Measurements from ENCODE around the gene MACROD2.
"Not testable (repeated sequence)": the region's sequence is repeated elsewhere in the genome, so short reads cannot be mapped to it uniquely, and the experiment has no call there.

The MACROD2 gene

DNA sequence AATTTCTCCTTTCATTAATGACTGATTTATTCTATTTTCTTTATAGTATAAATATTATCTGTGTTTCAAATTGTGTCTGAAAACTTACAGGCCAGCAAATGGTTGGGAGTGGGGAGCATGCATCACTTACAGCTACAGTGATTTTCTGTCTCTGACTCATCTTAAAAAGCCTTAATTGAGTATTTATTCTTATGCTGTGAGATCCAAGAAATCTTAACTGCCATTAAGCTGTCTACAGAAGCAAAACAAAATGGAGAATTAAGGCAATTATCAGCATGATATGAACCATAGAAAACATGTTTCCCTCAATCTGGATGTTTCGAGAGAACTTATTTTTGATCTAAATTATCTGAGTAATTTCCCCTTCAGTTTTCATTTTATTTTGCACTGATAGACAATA, 1746.8 kb downstream of the MACROD2 start:
- no peak for DNase-seq

DNA sequence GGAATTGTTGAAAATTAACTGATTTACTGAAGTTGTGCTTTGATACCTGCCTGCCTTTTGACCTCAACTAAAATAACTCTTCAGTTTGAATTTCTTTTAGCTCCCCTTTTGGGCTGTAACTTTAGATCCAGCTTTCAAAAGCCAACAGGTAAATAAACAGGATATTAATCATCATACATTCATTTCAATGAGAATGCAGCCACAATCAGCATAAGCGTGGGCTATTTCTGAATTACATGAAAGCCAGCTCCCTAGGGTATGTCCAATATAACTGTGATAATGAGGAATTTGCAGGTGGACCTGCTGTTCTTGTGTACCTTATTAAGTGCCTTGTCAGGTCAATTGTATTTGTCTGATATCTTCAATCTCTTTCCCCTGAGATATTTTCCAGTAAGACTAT, 1747.3 kb downstream of the MACROD2 start:
- no peak for DNase-seq

DNA sequence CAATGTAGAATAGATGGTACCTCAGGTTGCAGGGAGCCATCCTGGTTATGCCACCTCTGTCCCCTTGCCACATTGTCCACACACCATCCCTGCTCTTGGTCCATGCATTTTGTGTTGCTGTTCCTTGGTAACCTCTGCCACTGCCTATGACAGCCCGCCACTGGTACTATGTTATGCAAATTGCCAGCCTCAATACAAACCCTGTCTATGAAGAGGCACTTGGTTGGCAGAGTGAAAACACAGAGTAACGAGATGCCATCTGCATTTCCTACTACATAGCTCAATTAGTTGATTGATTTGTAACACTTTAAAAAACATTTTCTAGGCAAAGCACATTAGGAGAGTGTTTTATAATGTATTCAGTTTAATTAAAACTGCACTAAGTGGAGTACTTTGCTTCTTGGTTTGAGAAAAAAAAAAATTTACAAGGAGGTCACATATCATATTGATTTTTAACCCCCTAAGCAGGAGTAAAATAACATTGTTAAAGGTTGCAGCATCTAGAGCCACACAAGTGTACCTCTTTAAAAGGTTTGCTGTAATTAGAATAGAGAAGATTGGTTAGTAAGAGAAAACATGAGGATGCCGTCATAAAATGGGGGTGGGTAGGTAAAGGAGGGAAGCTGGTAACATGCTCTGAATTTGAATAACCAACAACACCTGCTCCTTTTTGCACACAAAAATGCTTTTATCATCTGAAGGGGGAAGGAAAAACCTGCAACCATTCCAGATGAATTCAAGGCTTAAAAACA, 1760.9 kb downstream of the MACROD2 start:
- no peak for DNase-seq

GRCh38 chr20:15756754-15757115, 1761.4 kb downstream of the MACROD2 start:
- DNase-seq = no peak

DNA sequence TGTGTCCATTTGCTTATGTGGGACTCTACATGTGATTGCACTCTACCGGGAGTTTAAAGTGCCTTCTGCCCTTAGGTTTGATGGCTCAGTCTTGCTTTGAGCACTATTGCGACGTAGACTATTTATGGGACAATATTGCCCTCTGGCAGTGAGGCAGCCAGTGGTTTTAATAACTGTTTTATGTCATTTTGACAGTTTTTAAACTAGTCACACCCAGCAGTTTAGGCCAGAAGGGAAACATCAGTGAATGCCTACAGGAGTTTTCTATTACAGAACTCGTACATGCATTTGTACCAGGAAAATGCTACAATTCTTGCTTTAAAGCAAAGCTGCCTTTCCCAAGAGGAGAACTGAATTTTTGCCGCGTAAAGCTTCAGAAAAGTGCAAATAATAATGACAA, 1764.3 kb downstream of the MACROD2 start:
- no peak for DNase-seq

DNA sequence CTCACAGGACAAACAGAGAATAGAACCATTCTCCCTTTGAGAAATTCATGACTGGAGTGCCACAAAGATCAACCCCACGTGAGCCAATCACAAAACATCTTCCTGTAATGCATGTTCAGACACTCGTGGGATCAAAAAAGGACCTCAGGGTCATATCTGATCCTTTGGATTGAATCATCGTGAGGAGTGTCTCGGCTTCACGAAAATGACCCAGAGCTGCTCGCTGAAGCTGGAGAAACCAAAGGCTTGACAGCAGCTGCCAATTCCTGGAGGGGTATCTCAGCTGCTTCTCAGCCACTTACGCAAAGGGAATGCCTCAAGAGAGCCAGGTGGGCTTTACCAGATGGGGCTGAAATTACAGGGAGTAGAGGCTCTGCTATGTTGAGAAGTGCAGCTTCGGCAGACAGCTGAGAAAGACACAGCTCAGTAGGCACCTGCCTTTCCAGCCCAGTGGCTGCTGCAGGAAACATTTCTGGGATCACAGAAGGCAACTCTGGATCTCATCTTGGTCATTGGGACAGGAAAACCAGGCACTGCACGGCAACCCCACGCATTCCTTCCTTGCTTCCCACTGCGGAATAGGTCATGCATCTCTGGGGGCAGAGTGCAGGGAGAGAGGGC, 1764.8 kb downstream of the MACROD2 start:
- no peak for DNase-seq

DNA sequence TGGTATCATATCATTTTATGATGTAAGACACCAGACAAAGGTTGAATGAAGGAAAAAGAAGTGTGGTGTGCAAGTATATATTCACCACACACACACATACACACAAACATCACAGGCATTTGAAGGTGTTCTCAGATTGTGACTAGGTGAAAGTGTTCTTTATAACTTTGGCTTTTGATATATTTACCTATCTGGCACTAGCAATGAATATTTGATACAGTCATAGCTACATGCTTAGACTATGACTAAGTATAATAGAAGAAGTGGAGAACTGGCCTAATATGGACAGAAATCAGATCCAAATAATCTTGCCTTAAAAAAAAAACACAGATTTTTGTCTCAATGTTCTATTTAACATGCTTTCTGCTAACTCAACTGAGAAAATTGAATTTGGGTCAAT, 1768.0 kb downstream of the MACROD2 start:
- no peak for DNase-seq

DNA sequence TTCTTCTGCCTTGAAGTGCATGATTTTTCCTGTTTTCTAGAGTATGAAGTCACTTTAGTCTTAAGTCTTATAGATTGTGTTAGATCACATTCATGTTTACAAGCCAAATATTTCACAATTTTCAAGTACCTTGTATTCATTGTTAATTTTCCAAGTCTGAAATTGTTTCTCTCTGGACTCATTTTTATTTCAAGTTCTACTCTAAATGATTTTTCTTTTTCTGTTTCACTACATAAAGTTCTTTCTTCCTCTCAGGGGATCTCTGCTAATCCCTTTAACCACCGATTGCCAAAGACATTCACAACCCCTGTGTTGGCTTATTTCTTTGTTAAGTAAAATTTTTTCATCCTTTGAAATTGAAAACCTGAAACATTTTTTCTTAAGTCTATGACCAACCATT, 1772.3 kb downstream of the MACROD2 start:
- DNase-seq = no peak

- DNase-seq = no peak
Measured at GRCh38 chr20:15767999-15768741, 1772.9 kb downstream of the MACROD2 start.

DNA sequence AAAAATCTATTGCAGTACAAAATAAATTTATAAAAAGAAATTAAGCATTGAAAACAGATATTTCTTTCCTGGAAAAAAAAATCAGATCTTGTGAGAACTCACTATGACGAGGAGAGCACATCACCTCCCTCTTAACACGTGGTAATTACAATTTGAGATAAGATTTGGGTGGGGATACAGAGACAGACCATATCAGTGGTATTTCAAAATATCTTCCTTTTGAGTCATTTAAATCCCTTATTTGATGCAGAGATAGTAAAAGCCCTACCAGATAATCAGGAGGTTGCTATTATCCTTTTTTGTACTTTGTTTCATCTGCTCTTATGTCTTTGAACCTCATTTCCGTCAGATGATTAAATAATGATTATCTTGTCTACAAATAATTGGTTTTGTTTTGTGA, 1777.5 kb downstream of the MACROD2 start:
- DNase-seq = no peak

- no peak for DNase-seq
Measured at GRCh38 chr20:15774926-15775325, 1779.6 kb downstream of the MACROD2 start.

- no peak for DNase-seq
Measured at GRCh38 chr20:15776770-15777466, 1781.6 kb downstream of the MACROD2 start.

- DNase-seq = no peak
Measured at GRCh38 chr20:15784020-15784419, 1788.7 kb downstream of the MACROD2 start.

GRCh38 chr20:15789079-15789478, 1793.8 kb downstream of the MACROD2 start:
- DNase-seq = no peak

- DNase-seq = no peak
Measured at GRCh38 chr20:15792855-15793254, 1797.5 kb downstream of the MACROD2 start.

GRCh38 chr20:15794409-15794808, 1799.1 kb downstream of the MACROD2 start:
- no peak for DNase-seq

- DNase-seq = no peak
Measured at GRCh38 chr20:15795305-15796019, 1800.1 kb downstream of the MACROD2 start.

DNA sequence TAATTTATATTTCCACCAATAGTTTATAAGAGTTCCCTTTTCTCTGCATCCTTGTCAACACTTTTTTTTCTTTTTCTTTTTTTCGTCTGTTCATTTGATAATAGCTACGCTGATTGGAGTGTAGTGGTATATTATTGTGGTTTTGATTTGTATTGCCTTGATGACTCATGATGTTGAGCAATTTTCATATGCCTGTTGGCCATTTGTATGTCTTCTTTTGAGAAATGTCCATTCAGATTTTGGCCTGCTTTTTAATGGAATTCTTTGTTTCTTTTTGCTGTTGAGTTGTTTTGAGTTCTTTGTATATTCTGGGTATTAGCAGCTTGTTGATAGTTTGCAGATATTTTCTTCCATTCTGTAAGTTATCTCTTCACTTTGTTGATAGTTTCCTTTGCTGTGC, 1804.6 kb downstream of the MACROD2 start:
- no peak for DNase-seq

DNA sequence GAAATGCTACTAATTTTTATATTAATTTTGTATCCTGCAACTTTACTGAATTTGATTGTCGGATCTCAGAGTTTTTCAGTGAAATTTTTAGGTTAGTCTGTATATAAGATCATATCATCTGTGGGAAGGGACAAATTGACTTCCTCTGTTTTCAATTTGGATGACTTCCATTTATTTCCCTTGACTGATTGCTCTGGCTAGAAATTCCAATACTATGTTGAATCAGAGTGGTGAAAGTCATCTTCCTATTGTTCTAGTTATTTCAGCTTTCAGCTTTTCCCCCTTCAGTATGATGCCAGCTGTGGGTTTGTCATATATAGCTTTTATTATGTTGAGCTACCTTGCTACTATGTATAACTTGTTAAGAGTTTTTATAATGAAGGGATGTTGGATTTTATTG, 1806.7 kb downstream of the MACROD2 start:
- no peak for DNase-seq

DNA sequence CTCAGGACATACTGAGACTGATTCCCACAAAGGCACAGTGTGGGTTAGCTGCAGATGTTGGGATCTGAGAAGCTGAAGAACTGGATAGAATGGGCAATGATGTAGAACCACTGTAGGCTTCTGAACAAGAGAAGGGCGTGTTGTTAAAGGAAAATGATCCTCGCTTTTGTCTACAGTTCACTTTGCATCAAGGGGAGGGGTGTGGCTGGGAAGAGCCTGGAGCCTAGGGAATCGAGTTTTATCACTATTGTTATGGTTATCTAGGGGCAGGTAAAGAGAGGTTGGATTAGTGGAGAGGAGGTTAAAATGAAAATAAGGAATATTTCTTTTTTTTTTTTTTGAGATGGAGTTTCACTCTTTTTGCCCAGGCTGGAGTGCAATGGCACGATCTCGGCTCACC, 1809.8 kb downstream of the MACROD2 start:
- DNase-seq = no peak

DNA sequence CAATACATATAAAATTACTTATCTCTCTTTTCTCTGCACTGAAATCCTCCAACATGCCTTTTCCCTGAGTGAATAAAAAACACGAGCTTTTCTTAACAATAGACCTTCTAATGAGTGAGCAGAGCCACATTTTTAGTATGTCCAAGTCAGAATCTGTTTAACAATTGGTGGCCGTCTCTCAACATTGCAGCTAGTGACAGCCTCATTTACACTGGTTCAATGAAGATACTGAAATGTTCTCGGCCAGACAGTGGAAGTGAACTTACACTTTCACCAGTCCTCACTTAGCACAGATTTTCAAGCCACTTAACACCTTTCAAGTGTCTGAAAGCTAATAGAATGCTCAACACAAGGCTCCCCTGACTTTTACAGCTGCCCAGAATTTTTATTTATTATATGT, 1810.8 kb downstream of the MACROD2 start:
- no peak for DNase-seq

DNA sequence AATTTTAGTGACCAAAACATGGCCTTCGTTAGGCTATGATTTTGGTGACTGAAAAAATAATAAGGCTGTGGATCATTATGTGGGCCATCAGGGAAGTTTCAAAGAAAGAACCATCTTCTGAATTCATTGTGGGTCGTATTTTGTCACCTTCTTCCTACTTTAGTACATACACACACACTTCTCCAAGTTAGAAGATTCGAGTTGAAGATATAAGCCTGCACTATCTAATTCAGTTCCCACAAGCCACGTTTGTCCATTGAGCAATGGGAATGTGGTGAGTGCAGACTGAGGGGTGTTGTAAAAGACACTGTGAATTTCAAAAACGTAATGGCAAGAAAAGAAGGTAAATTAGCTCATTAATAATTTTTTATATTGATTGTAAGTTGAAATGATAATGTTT, 1812.0 kb downstream of the MACROD2 start:
- no peak for DNase-seq

- DNase-seq = not testable (repeated sequence)
Measured at GRCh38 chr20:15807771-15808170, 1812.5 kb downstream of the MACROD2 start.

Measured in T-helper 1 cell (primary cell).